ENCODE data around the gene OR4N5.
"Not testable (repeated sequence)": the region's sequence is repeated elsewhere in the genome, so short reads cannot be mapped to it uniquely, and the experiment has no call there.

The OR4N5 gene

DNA sequence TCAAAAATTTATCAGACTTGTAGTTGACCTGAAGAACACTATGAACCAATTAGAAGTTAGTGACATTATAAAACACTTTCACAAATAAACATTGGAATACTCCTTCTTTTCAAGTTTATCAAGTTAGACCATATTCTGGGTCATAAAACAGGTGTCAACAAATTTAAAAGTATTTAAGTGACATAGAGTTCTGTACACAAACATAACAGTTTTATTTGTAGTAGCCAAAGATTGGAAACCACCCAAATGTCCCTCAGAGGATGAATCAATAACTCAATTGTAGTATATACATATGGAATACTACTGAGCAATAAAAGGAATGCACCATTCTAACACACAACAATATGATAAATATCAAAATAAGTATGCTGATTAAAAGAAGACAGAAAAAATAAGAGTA, 28.5 kb downstream of the OR4N5 start:
- no peak overlapping the region for H3K4me3 ChIP-seq (ENCODE audit: insufficient read depth, low read length, poor library complexity, severe bottlenecking)
- H3K4me2 ChIP-seq (ENCODE audit: low read depth, low read length, poor library complexity, severe bottlenecking) = no peak overlapping the region
- no peaks in the 10 kb centered on the region for H3K9me2 ChIP-seq (replicated peaks; ENCODE audit: insufficient read depth, low read length)
- H3K27me3 ChIP-seq (ENCODE audit: low read length) = no peaks in the 10 kb centered on the region
- H3K36me3 ChIP-seq (ENCODE audit: low read length) = no peaks in the 10 kb centered on the region; the same call in 1 of the 2 replicates
- no peaks in the 10 kb centered on the region for H3K79me2 ChIP-seq (ENCODE audit: insufficient read depth, low read length)
- no peak overlapping the region for H3K9ac ChIP-seq (ENCODE audit: low read length)
- H2AFZ ChIP-seq (ENCODE audit: low read depth, low read length, severe bottlenecking) = no peak overlapping the region
- no peak overlapping the region for H3K27ac ChIP-seq (ENCODE audit: low read depth, low read length)
- H3F3A ChIP-seq (ENCODE audit: insufficient read depth) = no peaks in the 10 kb centered on the region
- H3K9me3 ChIP-seq (ENCODE audit: insufficient read depth, low read length) = no peaks in the 10 kb centered on the region
- TF ChIP-seq, protein P1, sequence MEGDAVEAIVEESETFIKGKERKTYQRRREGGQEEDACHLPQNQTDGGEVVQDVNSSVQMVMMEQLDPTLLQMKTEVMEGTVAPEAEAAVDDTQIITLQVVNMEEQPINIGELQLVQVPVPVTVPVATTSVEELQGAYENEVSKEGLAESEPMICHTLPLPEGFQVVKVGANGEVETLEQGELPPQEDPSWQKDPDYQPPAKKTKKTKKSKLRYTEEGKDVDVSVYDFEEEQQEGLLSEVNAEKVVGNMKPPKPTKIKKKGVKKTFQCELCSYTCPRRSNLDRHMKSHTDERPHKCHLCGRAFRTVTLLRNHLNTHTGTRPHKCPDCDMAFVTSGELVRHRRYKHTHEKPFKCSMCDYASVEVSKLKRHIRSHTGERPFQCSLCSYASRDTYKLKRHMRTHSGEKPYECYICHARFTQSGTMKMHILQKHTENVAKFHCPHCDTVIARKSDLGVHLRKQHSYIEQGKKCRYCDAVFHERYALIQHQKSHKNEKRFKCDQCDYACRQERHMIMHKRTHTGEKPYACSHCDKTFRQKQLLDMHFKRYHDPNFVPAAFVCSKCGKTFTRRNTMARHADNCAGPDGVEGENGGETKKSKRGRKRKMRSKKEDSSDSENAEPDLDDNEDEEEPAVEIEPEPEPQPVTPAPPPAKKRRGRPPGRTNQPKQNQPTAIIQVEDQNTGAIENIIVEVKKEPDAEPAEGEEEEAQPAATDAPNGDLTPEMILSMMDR (IDR thresholded peaks at IDR 0.05; ENCODE audit: insufficient read depth, low read length, poor library complexity, severe bottlenecking) = no peak
- no peak for TF ChIP-seq EZH2phosphoT487 (conservative IDR thresholded peaks at IDR 0.05; ENCODE audit: low read length)
- no peaks in the 10 kb centered on the region for H4K20me1 ChIP-seq (ENCODE audit: low read depth, low read length)

DNA sequence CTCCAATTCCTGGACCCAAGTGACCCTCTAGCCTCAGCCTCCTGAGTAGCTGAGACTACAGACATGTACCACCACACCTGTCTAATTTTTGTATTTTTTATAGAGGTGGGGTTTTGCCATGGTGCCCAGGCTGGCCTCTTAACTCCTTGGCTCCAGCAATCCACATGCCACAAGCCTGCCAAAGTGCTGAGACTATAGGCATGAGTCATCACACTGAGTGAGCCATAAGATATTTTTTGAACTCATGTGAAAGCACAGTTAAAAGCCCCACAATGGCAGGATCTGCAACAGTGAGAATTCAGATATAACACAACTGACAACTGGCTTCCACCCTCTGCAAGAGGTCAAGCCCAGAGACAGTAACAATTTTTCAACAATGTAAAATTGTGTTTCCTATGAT, 31.2 kb downstream of the OR4N5 start:
- not testable (repeated sequence) for H3K79me2 ChIP-seq (ENCODE audit: insufficient read depth, low read length); H3K27ac ChIP-seq (ENCODE audit: low read depth, low read length); H3K9me3 ChIP-seq (ENCODE audit: insufficient read depth, low read length); H3K36me3 ChIP-seq (ENCODE audit: low read length); H4K20me1 ChIP-seq (ENCODE audit: low read depth, low read length); H3K4me3 ChIP-seq (ENCODE audit: insufficient read depth, low read length, poor library complexity, severe bottlenecking); H2AFZ ChIP-seq (ENCODE audit: low read depth, low read length, severe bottlenecking); H3K9me2 ChIP-seq (replicated peaks; ENCODE audit: insufficient read depth, low read length); H3K9ac ChIP-seq (ENCODE audit: low read length); H3K27me3 ChIP-seq (ENCODE audit: low read length); H3K4me2 ChIP-seq (ENCODE audit: low read depth, low read length, poor library complexity, severe bottlenecking); H3F3A ChIP-seq (ENCODE audit: insufficient read depth)

DNA sequence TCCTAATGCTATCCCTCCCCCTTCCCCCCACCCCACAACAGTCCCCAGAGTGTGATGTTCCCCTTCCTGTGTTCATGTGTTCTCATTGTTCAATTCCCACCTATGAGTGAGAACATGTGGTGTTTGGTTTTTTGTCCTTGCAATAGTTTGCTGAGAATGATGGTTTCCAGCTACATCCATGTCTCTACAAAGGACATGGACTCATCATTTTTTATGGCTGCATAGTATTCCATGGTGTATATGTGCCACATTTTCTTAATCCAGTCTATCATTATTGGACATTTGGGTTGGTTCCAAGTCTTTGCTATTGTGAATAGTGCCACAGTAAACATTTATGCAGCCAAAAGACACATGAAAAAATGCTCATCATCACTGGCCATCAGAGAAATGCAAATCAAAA, 35.6 kb downstream of the OR4N5 start:
- H3K9me2 ChIP-seq (replicated peaks; ENCODE audit: insufficient read depth, low read length); H3K36me3 ChIP-seq (ENCODE audit: low read length); H3K27me3 ChIP-seq (ENCODE audit: low read length); H2AFZ ChIP-seq (ENCODE audit: low read depth, low read length, severe bottlenecking); H3K4me2 ChIP-seq (ENCODE audit: low read depth, low read length, poor library complexity, severe bottlenecking); H3K79me2 ChIP-seq (ENCODE audit: insufficient read depth, low read length); H3F3A ChIP-seq (ENCODE audit: insufficient read depth); H3K9me3 ChIP-seq (ENCODE audit: insufficient read depth, low read length); H3K4me3 ChIP-seq (ENCODE audit: insufficient read depth, low read length, poor library complexity, severe bottlenecking); H3K9ac ChIP-seq (ENCODE audit: low read length); H3K27ac ChIP-seq (ENCODE audit: low read depth, low read length); H4K20me1 ChIP-seq (ENCODE audit: low read depth, low read length): not testable (repeated sequence)

- no peaks in the 10 kb centered on the region for H3K36me3 ChIP-seq (ENCODE audit: low read length)
- H3F3A ChIP-seq (ENCODE audit: insufficient read depth) = no peaks in the 10 kb centered on the region
- no peak overlapping the region for H3K9ac ChIP-seq (ENCODE audit: low read length)
- H3K9me3 ChIP-seq (ENCODE audit: insufficient read depth, low read length) = no peaks in the 10 kb centered on the region
- H3K79me2 ChIP-seq (ENCODE audit: insufficient read depth, low read length) = no peaks in the 10 kb centered on the region
- H3K27me3 ChIP-seq (ENCODE audit: low read length) = no peaks in the 10 kb centered on the region
- no peak overlapping the region for H3K4me2 ChIP-seq (ENCODE audit: low read depth, low read length, poor library complexity, severe bottlenecking)
- H3K4me3 ChIP-seq (ENCODE audit: insufficient read depth, low read length, poor library complexity, severe bottlenecking) = no peak overlapping the region
- H2AFZ ChIP-seq (ENCODE audit: low read depth, low read length, severe bottlenecking) = no peak overlapping the region
- no peaks in the 10 kb centered on the region for H3K9me2 ChIP-seq (replicated peaks; ENCODE audit: insufficient read depth, low read length)
- H3K27ac ChIP-seq (ENCODE audit: low read depth, low read length) = no peak overlapping the region
- H4K20me1 ChIP-seq (ENCODE audit: low read depth, low read length) = no peaks in the 10 kb centered on the region
- TF ChIP-seq, protein P1 (IDR thresholded peaks at IDR 0.05; ENCODE audit: insufficient read depth, low read length, poor library complexity, severe bottlenecking) = no peak
- TF ChIP-seq EZH2phosphoT487 (conservative IDR thresholded peaks at IDR 0.05; ENCODE audit: low read length) = no peak
These were observed 37.7 kb downstream of the OR4N5 start for GRCh38 chr14:20176330-20176729.

Measured in SU-DHL-6 (cell line).